Panc1 (cell line): Measurements from ENCODE around the gene KCNQ2.

Experiments used
- CTCF ChIP-seq: fragments of 450-650 bp; IDR thresholded peaks from 2 replicates; pipeline ENCODE4 v1.5.1; 2017; ENCODE audit warnings: mild to moderate bottlenecking
- POLR2AphosphoS5 ChIP-seq: IDR thresholded peaks from 2 replicates; pipeline ENCODE4 v1.6.1; 2012; ENCODE audit warnings: mild to moderate bottlenecking, low read depth, low read length, moderate library complexity
- REST ChIP-seq, 2 experiments: IDR thresholded peaks; 2 replicates each; pipeline ENCODE4 v1.6.1; 2011 to 2012; ENCODE audit warnings: low read depth in 2 of 2, control low read depth in 1 of 2, low read length in 1 of 2, mild to moderate bottlenecking in 1 of 2, moderate library complexity in 1 of 2; ENCODE audit not compliant: insufficient read depth in 1 of 2
- SIN3A ChIP-seq: IDR thresholded peaks from 2 replicates; pipeline ENCODE4 v1.6.1; 2012; ENCODE audit warnings: low read depth, mild to moderate bottlenecking, low read length, moderate library complexity, borderline replicate concordance; ENCODE audit not compliant: insufficient read depth
- TCF7L2 ChIP-seq: IDR thresholded peaks from 2 replicates; pipeline ENCODE4 v1.6.1; 2011; ENCODE audit warnings: mild to moderate bottlenecking, low read depth, low read length, inconsistent platforms

GRCh38 chr20:63368151-63368550, 104.3 kb downstream of the KCNQ2 start:
- no peak for TF ChIP-seq CTCF
- TF ChIP-seq POLR2AphosphoS5, result no peak
- TF ChIP-seq REST (IDR thresholded peaks at IDR 0.05; ENCODE audit: insufficient read depth in 1 of 2, low read depth in 2 of 2, low read length in 1 of 2), result no peak
- TF ChIP-seq TCF7L2, result no peak
- no peak for TF ChIP-seq SIN3A
